Omental fat pad (tissue), 4 donors: ENCODE data around the gene TAOK3. TPM values are rescaled to one million over a fixed set of nuclear protein-coding genes. Genes with fewer than 3 reads are reported as not detected.
"Not testable (repeated sequence)": the region's sequence is repeated elsewhere in the genome, so short reads cannot be mapped to it uniquely, and the experiment has no call there.

ENCODE experiments used
- ATAC-seq: fragments of 150-250 bp; one replicate; pipeline ENCODE4 v1.9.1; 2016; ENCODE audit warnings: mild to moderate bottlenecking, moderate library complexity; ENCODE audit not compliant: low FRiP score
- DNase-seq: peaks from one replicate; pipeline ENCODE4 v3.0.0-alpha.2; 2019; ENCODE audit warnings: low spot score
- CTCF ChIP-seq, 3 donors: fragments of 450-650 bp; IDR thresholded peaks; one replicate each; pipeline ENCODE4 v1.5.1; 2016 to 2017; ENCODE audit warnings: antibody characterized with exemption in 3 of 3, mild to moderate bottlenecking in 3 of 3, moderate library complexity in 2 of 3
- total RNA-seq, 4 donors: library from RNA; depleted of rRNA; stranded (reverse); fragments of >200 nt; gene quantifications; one replicate each; pipeline ENCODE4 v1.1.0, GENCODE V29; 2016

The TAOK3 gene
- total RNA-seq, 4 donors from 2014 or later = 35.5 to 47.4 (median 40.7) TPM

GRCh38 chr12:118282767-118283166 lies 89.9 kb downstream of the TAOK3 start:
- no peak for TF ChIP-seq CTCF (IDR thresholded peaks at IDR 0.05)
- ATAC-seq (no peak), DNase-seq (no peak)

- not testable (repeated sequence) for ATAC-seq, DNase-seq
Observed at GRCh38 chr12:118278288-118278687, 94.4 kb downstream of the TAOK3 start.

GRCh38 chr12:118274066-118274465 lies 98.6 kb downstream of the TAOK3 start:
- DNase-seq (no peak), ATAC-seq (no peak)
- no peak for TF ChIP-seq CTCF (IDR thresholded peaks at IDR 0.05)

GRCh38 chr12:118271770-118272417 lies 100.8 kb downstream of the TAOK3 start:
- ATAC-seq = no peak
- no peak for TF ChIP-seq CTCF (IDR thresholded peaks at IDR 0.05)
- no peak for DNase-seq

GRCh38 chr12:118271183-118271582 lies 101.5 kb downstream of the TAOK3 start:
- no peak for ATAC-seq
- no peak for DNase-seq
- TF ChIP-seq CTCF (IDR thresholded peaks at IDR 0.05) = no peak

- DNase-seq (no peak), ATAC-seq (no peak)
- no peak for TF ChIP-seq CTCF (IDR thresholded peaks at IDR 0.05)
Observed at GRCh38 chr12:118269806-118270205, 102.9 kb downstream of the TAOK3 start.

GRCh38 chr12:118259079-118259478 lies 113.6 kb downstream of the TAOK3 start:
- no peak for DNase-seq
- TF ChIP-seq CTCF (IDR thresholded peaks at IDR 0.05) = no peak
- no peak for ATAC-seq
